NCI-H2227 (cell line): ENCODE measurements around the gene OR5H1.
"Not testable (repeated sequence)": the region's sequence is repeated elsewhere in the genome, so short reads cannot be mapped to it uniquely, and the experiment has no call there.

Source experiments
- DNase-seq: peaks from one replicate; lab custom pipeline; 2025; ENCODE audit not compliant: unreplicated experiment; lab: John Stamatoyannopoulos, UW

The OR5H1 gene

GRCh38 chr3:98130421-98130820 is at the start of gene OR5H1:
TSS of gene OR5H1 (plus strand) at chr3:98130721. CDS start at chr3:98132698, 1,977 bp downstream.
- no peak for DNase-seq

GRCh38 chr3:98086873-98087272 is 43.6 kb upstream of the OR5H1 start, which contains the start of gene OR5AC2:
TSS of gene OR5AC2 (plus strand) at chr3:98087173. CDS start at chr3:98087173, 0 bp downstream.
- DNase-seq, result no peak

GRCh38 chr3:98095882-98096281 is 34.6 kb upstream of the OR5H1 start:
- no peak for DNase-seq

GRCh38 chr3:98099848-98100247 is 30.7 kb upstream of the OR5H1 start:
- DNase-seq, result no peak

- DNase-seq, result no peak
Observed at GRCh38 chr3:98108162-98108561, 22.4 kb upstream of the OR5H1 start.

- DNase-seq, result no peak
Observed at GRCh38 chr3:98109807-98110549, 20.5 kb upstream of the OR5H1 start.

GRCh38 chr3:98110550-98110908 is 20.0 kb upstream of the OR5H1 start:
- no peak for DNase-seq

GRCh38 chr3:98114264-98114663 is 16.3 kb upstream of the OR5H1 start:
- DNase-seq, result no peak

GRCh38 chr3:98115717-98116116 is 14.8 kb upstream of the OR5H1 start:
- DNase-seq, result no peak

- DNase-seq, result no peak
Observed at GRCh38 chr3:98136631-98137030, 6.1 kb downstream of the OR5H1 start.

- not testable (repeated sequence) for DNase-seq
Observed at GRCh38 chr3:98137826-98138557, 7.5 kb downstream of the OR5H1 start.

GRCh38 chr3:98140531-98140930 is 10.0 kb downstream of the OR5H1 start:
- DNase-seq, result no peak

GRCh38 chr3:98147179-98147578 is 16.7 kb downstream of the OR5H1 start, which contains the start of gene OR5H14:
TSS of gene OR5H14 (plus strand) at chr3:98147479. CDS start at chr3:98149386, 1,907 bp downstream.
- no peak for DNase-seq

GRCh38 chr3:98148751-98149150 is 18.2 kb downstream of the OR5H1 start:
- DNase-seq, result no peak

GRCh38 chr3:98149456-98149855 is 18.9 kb downstream of the OR5H1 start:
- DNase-seq, result not testable (repeated sequence)

GRCh38 chr3:98151241-98151640 is 20.7 kb downstream of the OR5H1 start:
- no peak for DNase-seq

- DNase-seq, result no peak
Observed at GRCh38 chr3:98166396-98166795, 35.9 kb downstream of the OR5H1 start, which contains the start of gene OR5H15. TSS of gene OR5H15 (plus strand) at chr3:98166696. CDS start at chr3:98168700, 2,004 bp downstream.

GRCh38 chr3:98171071-98171470 is 40.5 kb downstream of the OR5H1 start:
- no peak for DNase-seq

GRCh38 chr3:98172621-98173020 is 42.1 kb downstream of the OR5H1 start:
- no peak for DNase-seq

GRCh38 chr3:98180319-98180890 is 49.9 kb downstream of the OR5H1 start:
- no peak for DNase-seq

- no peak for DNase-seq
Observed at GRCh38 chr3:98182196-98182595, 51.7 kb downstream of the OR5H1 start.

- no peak for DNase-seq
Observed at GRCh38 chr3:98185180-98185579, 54.7 kb downstream of the OR5H1 start.
